Osteocyte (in vitro differentiated cells): Measurements from ENCODE around the gene PRDM8. TPM values are rescaled to one million over a fixed set of nuclear protein-coding genes. Genes with fewer than 3 reads are reported as not detected.

Experiments used
- DNase-seq: peaks from one replicate; pipeline ENCODE4 v3.0.0; 2021; ENCODE audit warnings: mixed read lengths; ENCODE audit not compliant: unreplicated experiment; ENCODE audit errors: extremely low spot score
- H3K27ac Mint-ChIP-seq: one replicate; pipeline ENCODE4 v1.8.0; 2021; ENCODE audit warnings: mild to moderate bottlenecking, mixed read lengths; ENCODE audit not compliant: unreplicated experiment
- H3K27me3 Mint-ChIP-seq: one replicate; pipeline ENCODE4 v1.8.0; 2021; ENCODE audit warnings: mixed read lengths; ENCODE audit not compliant: unreplicated experiment
- H3K36me3 Mint-ChIP-seq: one replicate; pipeline ENCODE4 v1.8.0; 2021; ENCODE audit warnings: mixed read lengths; ENCODE audit not compliant: unreplicated experiment
- H3K4me1 Mint-ChIP-seq: one replicate; pipeline ENCODE4 v1.8.0; 2021; ENCODE audit warnings: mixed read lengths; ENCODE audit not compliant: unreplicated experiment
- H3K4me3 Mint-ChIP-seq: one replicate; pipeline ENCODE4 v1.8.0; 2021; ENCODE audit warnings: mild to moderate bottlenecking, moderate library complexity, mixed read lengths; ENCODE audit not compliant: unreplicated experiment
- H3K9me3 Mint-ChIP-seq: one replicate; pipeline ENCODE4 v1.8.0; 2021; ENCODE audit warnings: mixed read lengths; ENCODE audit not compliant: unreplicated experiment
- total RNA-seq: library from RNA; stranded (reverse); gene quantifications from 2 replicates; pipeline ENCODE4 v1.2.1, GENCODE V29; 2021
- TF ChIP-seq, protein P1 (sequence below): fragments of 200-600 bp; sonication (generic); IDR thresholded peaks from 2 replicates; pipeline ENCODE4 v1.5.0; 2021; ENCODE audit warnings: antibody characterized with exemption, mild to moderate bottlenecking, moderate library complexity

PRDM8 gene
- total RNA-seq, 1 donor from 2014 or later, result 0.13 TPM

- TF ChIP-seq, protein P1, sequence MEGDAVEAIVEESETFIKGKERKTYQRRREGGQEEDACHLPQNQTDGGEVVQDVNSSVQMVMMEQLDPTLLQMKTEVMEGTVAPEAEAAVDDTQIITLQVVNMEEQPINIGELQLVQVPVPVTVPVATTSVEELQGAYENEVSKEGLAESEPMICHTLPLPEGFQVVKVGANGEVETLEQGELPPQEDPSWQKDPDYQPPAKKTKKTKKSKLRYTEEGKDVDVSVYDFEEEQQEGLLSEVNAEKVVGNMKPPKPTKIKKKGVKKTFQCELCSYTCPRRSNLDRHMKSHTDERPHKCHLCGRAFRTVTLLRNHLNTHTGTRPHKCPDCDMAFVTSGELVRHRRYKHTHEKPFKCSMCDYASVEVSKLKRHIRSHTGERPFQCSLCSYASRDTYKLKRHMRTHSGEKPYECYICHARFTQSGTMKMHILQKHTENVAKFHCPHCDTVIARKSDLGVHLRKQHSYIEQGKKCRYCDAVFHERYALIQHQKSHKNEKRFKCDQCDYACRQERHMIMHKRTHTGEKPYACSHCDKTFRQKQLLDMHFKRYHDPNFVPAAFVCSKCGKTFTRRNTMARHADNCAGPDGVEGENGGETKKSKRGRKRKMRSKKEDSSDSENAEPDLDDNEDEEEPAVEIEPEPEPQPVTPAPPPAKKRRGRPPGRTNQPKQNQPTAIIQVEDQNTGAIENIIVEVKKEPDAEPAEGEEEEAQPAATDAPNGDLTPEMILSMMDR, result no peak
- Mint-ChIP-seq H3K27ac (no peak overlapping the region), H3K4me1 (peaks cover 3% of the 10 kb centered on the region), H3K36me3 (no peaks in the 10 kb centered on the region), H3K27me3 (peaks cover 70% of the 10 kb centered on the region), H3K4me3 (no peak overlapping the region), H3K9me3 (no peaks in the 10 kb centered on the region)
- no peak for DNase-seq
Observed at GRCh38 chr4:80209340-80209701, 12.0 kb downstream of the PRDM8 start.

GRCh38 chr4:80210549-80210948 is 13.2 kb downstream of the PRDM8 start:
- Mint-ChIP-seq H3K4me1 (peaks cover 4% of the 10 kb centered on the region), H3K4me3 (no peak overlapping the region), H3K9me3 (no peaks in the 10 kb centered on the region), H3K27ac (no peak overlapping the region), H3K36me3 (no peaks in the 10 kb centered on the region), H3K27me3 (peaks cover 67% of the 10 kb centered on the region)
- DNase-seq, result no peak
- TF ChIP-seq, protein P1, result no peak

DNA sequence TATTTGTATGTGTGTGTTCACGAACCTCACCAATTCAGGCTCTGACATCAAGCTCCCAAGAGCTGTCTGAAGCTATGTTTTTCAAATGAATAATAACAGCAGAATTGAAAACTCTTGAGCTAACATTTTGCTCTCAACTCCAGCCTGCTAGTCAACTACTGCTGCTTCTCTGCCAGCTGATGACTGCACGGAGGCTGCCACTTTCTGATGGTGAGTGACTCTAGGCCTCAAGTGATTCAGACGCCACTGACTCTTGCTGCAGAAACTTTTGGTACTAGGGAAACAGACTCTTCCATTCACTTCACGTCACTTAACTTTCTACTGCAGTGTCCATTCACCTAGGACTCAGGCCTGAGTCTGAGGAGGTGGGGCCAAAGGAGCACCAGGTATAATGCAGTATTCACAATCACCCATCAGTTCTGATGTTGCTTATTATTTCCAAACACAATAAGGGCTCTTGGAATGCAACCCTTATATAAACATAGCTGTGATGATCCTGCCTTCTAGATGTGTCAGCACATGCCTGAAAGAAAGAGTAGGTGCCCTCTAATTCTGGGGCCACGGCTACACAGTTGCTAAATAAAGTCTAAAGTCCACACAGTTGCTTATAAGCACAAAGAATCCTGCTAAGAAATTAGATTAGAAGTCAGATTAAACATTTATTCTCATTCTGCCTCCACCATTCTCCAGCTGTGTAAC is 16.0 kb downstream of the PRDM8 start:
- H3K36me3 Mint-ChIP-seq, result no peaks in the 10 kb centered on the region
- TF ChIP-seq, protein P1, result no peak
- H3K9me3 Mint-ChIP-seq, result no peaks in the 10 kb centered on the region
- H3K4me1 Mint-ChIP-seq, result peaks cover 1% of the 10 kb centered on the region
- no peak overlapping the region for H3K4me3 Mint-ChIP-seq
- peaks cover 67% of the 10 kb centered on the region for H3K27me3 Mint-ChIP-seq
- DNase-seq, result no peak
- no peak overlapping the region for H3K27ac Mint-ChIP-seq

DNA sequence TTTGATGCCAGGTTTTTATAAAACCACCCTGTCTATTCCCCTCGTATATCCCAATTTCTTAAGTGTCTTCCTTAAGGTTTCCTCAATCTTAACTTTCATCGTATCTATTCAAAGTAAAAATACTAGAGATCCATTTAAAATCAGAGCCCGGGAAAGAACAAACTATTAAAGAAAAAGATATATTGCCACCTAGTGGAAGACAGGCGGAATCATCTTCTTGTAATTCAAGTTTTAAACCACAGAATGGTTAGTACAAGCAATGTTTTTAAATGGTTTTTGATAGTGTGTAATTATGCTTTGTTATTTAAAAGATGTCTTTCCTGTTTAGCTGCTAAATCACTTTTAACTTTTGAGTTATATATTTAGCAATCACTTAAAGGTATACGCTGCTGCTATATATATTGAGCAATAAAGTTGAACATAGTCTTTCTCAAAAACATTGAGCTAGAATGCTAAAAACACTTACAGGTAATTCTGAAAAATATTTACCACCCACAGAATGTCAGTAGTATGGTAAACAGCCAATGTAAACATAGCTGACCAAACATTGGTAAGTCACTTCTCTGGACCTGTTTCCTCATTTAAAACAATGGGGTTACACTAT is 18.2 kb downstream of the PRDM8 start:
- Mint-ChIP-seq H3K4me1 (peaks cover 1% of the 10 kb centered on the region), H3K4me3 (no peak overlapping the region), H3K27ac (no peak overlapping the region), H3K36me3 (no peaks in the 10 kb centered on the region), H3K27me3 (peaks cover 75% of the 10 kb centered on the region), H3K9me3 (no peaks in the 10 kb centered on the region)
- TF ChIP-seq, protein P1, result peak; percentile 74
- DNase-seq, result no peak

GRCh38 chr4:80216100-80216761 is 18.9 kb downstream of the PRDM8 start:
- H3K27me3 Mint-ChIP-seq, result peaks cover 72% of the 10 kb centered on the region
- no peak overlapping the region for H3K4me3 Mint-ChIP-seq
- no peak for DNase-seq
- H3K27ac Mint-ChIP-seq, result no peak overlapping the region
- peaks cover 1% of the 10 kb centered on the region for H3K4me1 Mint-ChIP-seq
- H3K9me3 Mint-ChIP-seq, result no peaks in the 10 kb centered on the region
- TF ChIP-seq, protein P1, result no peak
- H3K36me3 Mint-ChIP-seq, result no peaks in the 10 kb centered on the region
